AG04450 (cell line): ENCODE measurements around the gene EZH2. TPM values are rescaled to one million over a fixed set of nuclear protein-coding genes. Genes with fewer than 3 reads are reported as not detected.

ENCODE experiments used
- CTCF ChIA-PET: fragments of 300-600, 350-600 bp; formaldehyde crosslinking; extraction: SDS; loops from one replicate; lab custom pipeline; 2022; ENCODE audit warnings: antibody characterized with exemption, inconsistent platforms; lab: Charles Lee
- POLR2A ChIA-PET: fragments of 350-600 bp; formaldehyde crosslinking; extraction: SDS; loops from one replicate; lab custom pipeline; 2021; ENCODE audit warnings: antibody characterized with exemption, inconsistent platforms; lab: Yijun Ruan, JAX
- DNase-seq: peaks from one replicate; pipeline ENCODE4 v3.0.0-alpha.2; 2011; ENCODE audit warnings: low read depth, low spot score
- H3K27ac ChIP-seq: one replicate; pipeline ENCODE4 v1.5.1; 2012; ENCODE audit warnings: low read depth, low read length, control low read depth
- H3K27me3 ChIP-seq: one replicate; pipeline ENCODE4 v1.6.0; 2012; ENCODE audit warnings: low read length; ENCODE audit not compliant: control insufficient read depth, insufficient read depth
- H3K4me3 ChIP-seq: 2 replicates; pipeline ENCODE4 v1.5.1; 2011; ENCODE audit warnings: mild to moderate bottlenecking, low read depth, low read length, control low read depth
- H3K9me3 ChIP-seq: 2 replicates; pipeline ENCODE4 v1.5.1; 2012; ENCODE audit warnings: low read length; ENCODE audit not compliant: control insufficient read depth, insufficient read depth
- polyA plus RNA-seq: library from polyadenylated mRNA; depleted of rRNA; stranded (reverse); fragments of >200 nt; gene quantifications from 2 replicates; pipeline ENCODE4 v1.2.3, GENCODE V29; 2011
- TF ChIP-seq, protein P1 (sequence below): IDR thresholded peaks from 2 replicates; pipeline ENCODE4 v1.5.1; 2011; ENCODE audit warnings: low read depth, low read length, control low read depth, inconsistent platforms

Gene EZH2
- polyA plus RNA-seq, 1 experiment: 17.0 TPM

DNA sequence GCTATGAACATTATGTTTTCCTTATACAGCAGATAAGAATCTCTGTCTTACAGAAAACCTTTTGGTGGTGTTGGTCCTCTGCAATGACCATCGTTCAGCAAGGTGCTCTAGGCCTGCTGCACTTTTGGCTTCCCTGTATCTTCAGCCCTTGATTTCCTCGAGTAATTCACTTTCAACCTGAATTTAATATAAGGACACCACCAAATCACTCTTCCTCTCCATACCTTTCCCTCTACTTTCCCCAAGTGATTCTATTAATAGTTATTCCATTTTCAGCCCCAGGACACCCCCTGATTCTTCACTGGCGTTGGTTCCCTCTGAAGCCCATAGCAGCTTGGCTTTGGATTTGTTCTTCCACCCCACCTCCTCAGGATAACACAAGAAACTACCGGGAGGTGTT lies 72.2 kb downstream of the EZH2 start:
- CTCF ChIA-PET: no interaction called here
- DNase-seq: no peak
- Histone ChIP-seq H3K27me3 (no peaks in the 10 kb centered on the region), H3K4me3 (no peak overlapping the region), H3K9me3 (no peaks in the 10 kb centered on the region), H3K27ac (no peak overlapping the region)
- TF ChIP-seq, protein P1, sequence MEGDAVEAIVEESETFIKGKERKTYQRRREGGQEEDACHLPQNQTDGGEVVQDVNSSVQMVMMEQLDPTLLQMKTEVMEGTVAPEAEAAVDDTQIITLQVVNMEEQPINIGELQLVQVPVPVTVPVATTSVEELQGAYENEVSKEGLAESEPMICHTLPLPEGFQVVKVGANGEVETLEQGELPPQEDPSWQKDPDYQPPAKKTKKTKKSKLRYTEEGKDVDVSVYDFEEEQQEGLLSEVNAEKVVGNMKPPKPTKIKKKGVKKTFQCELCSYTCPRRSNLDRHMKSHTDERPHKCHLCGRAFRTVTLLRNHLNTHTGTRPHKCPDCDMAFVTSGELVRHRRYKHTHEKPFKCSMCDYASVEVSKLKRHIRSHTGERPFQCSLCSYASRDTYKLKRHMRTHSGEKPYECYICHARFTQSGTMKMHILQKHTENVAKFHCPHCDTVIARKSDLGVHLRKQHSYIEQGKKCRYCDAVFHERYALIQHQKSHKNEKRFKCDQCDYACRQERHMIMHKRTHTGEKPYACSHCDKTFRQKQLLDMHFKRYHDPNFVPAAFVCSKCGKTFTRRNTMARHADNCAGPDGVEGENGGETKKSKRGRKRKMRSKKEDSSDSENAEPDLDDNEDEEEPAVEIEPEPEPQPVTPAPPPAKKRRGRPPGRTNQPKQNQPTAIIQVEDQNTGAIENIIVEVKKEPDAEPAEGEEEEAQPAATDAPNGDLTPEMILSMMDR: no peak
- POLR2A ChIA-PET: no interaction called here

DNA sequence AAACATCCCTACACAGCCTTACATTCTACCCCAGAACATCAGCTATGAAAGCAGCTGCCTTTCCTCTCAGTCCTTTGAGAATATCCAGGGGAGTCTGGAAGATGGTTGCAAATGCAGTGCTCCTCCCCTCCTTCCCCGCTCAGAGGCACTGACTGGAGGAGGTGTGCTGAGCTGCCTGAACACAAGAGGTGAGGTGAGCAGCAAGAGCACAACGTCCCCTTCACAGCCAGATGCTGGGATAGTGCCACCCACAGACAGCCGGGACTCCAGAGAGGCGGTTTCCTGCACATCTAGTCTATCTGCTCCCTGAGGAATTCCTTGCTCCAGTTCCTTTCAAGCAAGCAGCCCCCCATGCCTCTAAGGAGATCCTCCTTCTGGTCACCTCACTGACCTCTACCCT lies 74.2 kb downstream of the EZH2 start:
- CTCF ChIA-PET: interaction anchor here (1.7 kb wide), 1 partner anchor 14 kb away, joined by 4 read pairs; no protein-coding TSS in a partner anchor
- DNase-seq: no peak
- H3K27ac ChIP-seq: no peak overlapping the region
- no peak overlapping the region for H3K4me3 ChIP-seq
- H3K9me3 ChIP-seq: no peaks in the 10 kb centered on the region
- H3K27me3 ChIP-seq: no peaks in the 10 kb centered on the region
- TF ChIP-seq, protein P1: no peak
- POLR2A ChIA-PET: interaction anchor here (0.7 kb wide), 1 partner anchor 13 kb away, joined by 3 read pairs; no protein-coding TSS in a partner anchor

DNA sequence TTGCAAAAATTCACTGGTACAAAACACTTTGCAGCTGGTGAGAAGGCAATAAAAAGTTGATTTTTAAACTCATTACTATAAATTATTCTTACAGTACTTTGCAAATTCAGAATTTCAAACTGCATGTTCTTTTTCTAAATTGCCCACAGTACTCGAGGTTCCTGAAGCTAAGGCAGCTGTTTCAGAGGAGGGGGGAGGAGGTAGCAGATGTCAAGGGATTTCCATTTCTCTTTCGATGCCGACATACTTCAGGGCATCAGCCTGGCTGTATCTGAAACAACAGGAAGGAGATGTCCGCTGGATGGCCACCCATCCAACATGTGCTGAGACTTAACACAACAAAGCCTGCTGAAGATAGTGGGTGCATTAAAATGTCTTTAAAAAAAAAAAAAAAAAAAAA lies 76.7 kb downstream of the EZH2 start:
- POLR2A ChIA-PET: no interaction called here

DNA sequence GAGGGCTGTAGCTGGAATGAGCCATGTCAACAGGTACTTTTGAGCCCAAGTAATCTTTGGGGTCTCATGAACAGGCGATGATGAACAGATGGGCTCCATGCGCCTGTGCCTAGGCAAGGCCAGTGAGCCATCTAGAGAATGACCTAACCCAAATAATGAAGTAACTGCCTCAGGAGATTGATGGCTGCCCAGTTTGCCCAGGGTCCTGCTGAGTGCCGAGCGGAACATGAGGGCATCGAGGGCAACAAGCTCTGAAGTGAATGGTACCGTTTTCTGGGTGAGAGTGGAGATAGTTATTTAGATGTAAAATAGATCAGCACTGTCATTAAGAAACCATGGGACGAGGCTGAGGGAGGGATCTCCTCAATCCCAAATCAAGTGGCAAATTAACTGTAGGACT lies 77.9 kb downstream of the EZH2 start:
- TF ChIP-seq, protein P1: no peak
- ChIA-PET POLR2A (interaction anchor here (0.7 kb wide), 1 partner anchor 105 kb away, joined by 4 read pairs; no protein-coding TSS in a partner anchor), CTCF (interaction anchor here (0.5 kb wide), 1 partner anchor 9 kb away, joined by 5 read pairs; no protein-coding TSS in a partner anchor)

More for the DNA sequence above, 76.7 kb downstream of the EZH2 start:
- TF ChIP-seq, protein P1: no peak
- Histone ChIP-seq H3K27ac (no peak overlapping the region), H3K9me3 (no peaks in the 10 kb centered on the region), H3K27me3 (no peaks in the 10 kb centered on the region), H3K4me3 (no peak overlapping the region)
- no peak for DNase-seq
- CTCF ChIA-PET: no interaction called here

DNA sequence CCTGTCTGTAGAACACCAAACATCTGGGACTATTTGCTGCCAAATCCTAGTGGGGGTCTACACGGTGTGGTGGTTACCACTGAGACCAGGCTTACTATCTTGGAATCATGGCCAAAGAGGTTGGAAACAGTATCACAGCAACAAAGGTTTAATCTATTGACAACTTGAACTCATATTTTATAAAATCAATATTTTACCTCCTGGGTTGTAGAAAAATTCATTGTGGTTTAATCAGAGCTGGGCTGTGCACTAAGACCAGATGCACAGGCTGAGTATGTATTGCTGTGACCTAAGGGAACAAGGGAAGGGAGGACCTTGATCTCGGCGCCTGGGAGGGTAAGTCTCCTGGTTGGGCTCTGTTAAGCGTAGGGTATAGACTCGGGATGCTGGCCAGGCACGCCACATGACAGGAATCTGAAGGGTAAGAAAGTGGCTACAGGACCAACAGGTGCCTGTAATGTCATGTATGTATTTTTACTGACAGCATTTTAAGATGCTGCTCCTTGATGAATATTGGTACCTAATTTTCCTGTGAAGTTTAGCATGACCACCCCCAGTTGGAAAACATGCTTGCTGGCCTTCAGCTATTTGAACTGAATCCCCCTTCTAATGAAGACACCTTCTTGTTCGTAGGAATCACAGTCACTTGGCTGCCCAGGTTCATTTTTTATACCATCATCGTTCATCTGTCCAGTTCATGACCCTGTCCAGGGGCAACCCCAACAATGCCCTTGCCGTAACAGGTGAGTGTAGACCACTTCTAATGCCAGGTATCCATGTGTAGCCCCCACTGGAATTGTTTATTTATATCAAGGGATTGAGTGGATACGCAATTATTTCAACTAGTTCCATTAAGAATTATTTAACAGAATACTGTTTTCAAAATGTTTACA lies 79.5 kb downstream of the EZH2 start:
- POLR2A ChIA-PET: no interaction called here
- no peak overlapping the region for H3K27ac ChIP-seq
- CTCF ChIA-PET: no interaction called here
- no peaks in the 10 kb centered on the region for H3K9me3 ChIP-seq
- DNase-seq: no peak
- H3K27me3 ChIP-seq: no peaks in the 10 kb centered on the region
- TF ChIP-seq, protein P1: no peak
- H3K4me3 ChIP-seq: no peak overlapping the region

More for the DNA sequence above, 77.9 kb downstream of the EZH2 start:
- no peaks in the 10 kb centered on the region for H3K9me3 ChIP-seq
- no peaks in the 10 kb centered on the region for H3K27me3 ChIP-seq
- no peak overlapping the region for H3K4me3 ChIP-seq
- no peak for DNase-seq
- no peak overlapping the region for H3K27ac ChIP-seq
